Breast epithelium (tissue), 4 donors: ENCODE measurements around the gene PHACTR3. TPM values are rescaled to one million over a fixed set of nuclear protein-coding genes. Genes with fewer than 3 reads are reported as not detected.

Experiments
- DNase-seq, 2 donors: peaks; one replicate each; pipeline ENCODE4 v3.0.0-alpha.2; 2019; ENCODE audit warnings: low spot score in 2 of 2
- H3K27ac ChIP-seq, 2 donors: fragments of 200-600 bp; sonication (generic) in 1 of 2; one replicate each; pipeline ENCODE4 v1.5.1; 2016 to 2019; ENCODE audit warnings: mild to moderate bottlenecking in 1 of 2
- H3K27me3 ChIP-seq, 2 donors: fragments of 200-600 bp; sonication (generic) in 1 of 2; one replicate each; pipeline versions ENCODE4 v1.5.1 to v1.6.0; 2017 to 2019; ENCODE audit warnings: control low read depth in 1 of 2, mild to moderate bottlenecking in 1 of 2
- H3K36me3 ChIP-seq: fragments of 200-600 bp; one replicate; pipeline ENCODE4 v1.5.1; 2019
- H3K4me1 ChIP-seq, 2 donors: fragments of 200-600 bp; sonication (generic); one replicate each; pipeline ENCODE4 v1.5.1; 2016 to 2019; ENCODE audit warnings: control low read depth in 1 of 2
- H3K4me3 ChIP-seq, 3 donors: fragments of 200-600 bp; sonication (generic); 1 replicate in 2 of 3; 2 replicates in 1 of 3; pipeline ENCODE4 v1.5.1; 2016 to 2019; ENCODE audit warnings: mild to moderate bottlenecking in 3 of 3, moderate library complexity in 2 of 3
- H3K9me3 ChIP-seq, 2 donors: fragments of 200-600 bp; sonication (generic) in 1 of 2; one replicate each; pipeline ENCODE4 v1.5.1; 2016 to 2019; ENCODE audit warnings: control low read depth in 1 of 2
- CTCF ChIP-seq, 3 donors: fragments of 450-650 bp; IDR thresholded peaks; one replicate each; pipeline ENCODE4 v1.5.1; 2016 to 2017; ENCODE audit warnings: antibody characterized with exemption in 3 of 3, mild to moderate bottlenecking in 3 of 3, moderate library complexity in 3 of 3
- POLR2A ChIP-seq: fragments of 450-650 bp; IDR thresholded peaks from one replicate; pipeline ENCODE4 v1.6.1; 2016; ENCODE audit warnings: antibody characterized with exemption, mild to moderate bottlenecking, moderate library complexity
- POLR2AphosphoS5 ChIP-seq, 3 donors: sonication (generic); formaldehyde crosslinking; IDR thresholded peaks; one replicate each; pipeline ENCODE4 v1.6.1; 2017; ENCODE audit warnings: antibody characterized with exemption in 3 of 3
- intact Hi-C: fragments of 100-400 bp; cut with DNase I; formaldehyde crosslinking; loops from one replicate; pipeline ENCODE4 v1.15.1; 2023; ENCODE audit warnings: low total_unique reads
- total RNA-seq, 3 donors: library from RNA; depleted of rRNA; stranded (reverse); fragments of >200 nt; gene quantifications; one replicate each; pipeline ENCODE4 v1.1.0, GENCODE V29; 2016

Gene PHACTR3
- total RNA-seq, 3 donors from 2014 or later = 0.16 to 0.33 (median 0.29) TPM

GRCh38 chr20:59817406-59817805 lies 213.1 kb downstream of the PHACTR3 start:
- Histone ChIP-seq H3K27ac (no peak overlapping the region), H3K9me3 (no peaks in the 10 kb centered on the region), H3K4me3 (no peak overlapping the region), H3K36me3 (no peaks in the 10 kb centered on the region), H3K4me1 (no peaks in the 10 kb centered on the region), H3K27me3 (peaks cover 0 to 14% of the 10 kb centered on the region in 2 donors)
- DNase-seq = no peak
- no peak for TF ChIP-seq POLR2A
- no peak for TF ChIP-seq POLR2AphosphoS5 (IDR thresholded peaks at IDR 0.05)
- no peak for TF ChIP-seq CTCF (IDR thresholded peaks at IDR 0.05)
- intact Hi-C loops = loop anchor here (10.0 kb wide), 1 partner anchor 197 kb away; no protein-coding TSS in a partner anchor

- TF ChIP-seq CTCF (IDR thresholded peaks at IDR 0.05) (no peak), POLR2AphosphoS5 (IDR thresholded peaks at IDR 0.05) (no peak), POLR2A (no peak)
- no peaks in the 10 kb centered on the region for H3K4me1 ChIP-seq
- no peak for DNase-seq
- no peaks in the 10 kb centered on the region for H3K36me3 ChIP-seq
- H3K27ac ChIP-seq = no peak overlapping the region
- intact Hi-C loops = loop anchor here (10.0 kb wide), 1 partner anchor 197 kb away; no protein-coding TSS in a partner anchor
- H3K27me3 ChIP-seq = peaks cover 0 to 19% of the 10 kb centered on the region in 2 donors
- H3K9me3 ChIP-seq = no peaks in the 10 kb centered on the region
- no peak overlapping the region for H3K4me3 ChIP-seq
These were observed 213.7 kb downstream of the PHACTR3 start for GRCh38 chr20:59817846-59818615.

- H3K4me3 ChIP-seq = no peak overlapping the region
- H3K4me1 ChIP-seq = no peaks in the 10 kb centered on the region
- H3K27me3 ChIP-seq = peaks cover 0 to 18% of the 10 kb centered on the region in 2 donors
- H3K36me3 ChIP-seq = no peaks in the 10 kb centered on the region
- TF ChIP-seq POLR2AphosphoS5 (IDR thresholded peaks at IDR 0.05) (no peak), POLR2A (no peak), CTCF (IDR thresholded peaks at IDR 0.05) (no peak)
- H3K9me3 ChIP-seq = no peaks in the 10 kb centered on the region
- intact Hi-C loops = loop anchor here (10.0 kb wide), 1 partner anchor 196 kb away; no protein-coding TSS in a partner anchor
- peak in 1 of 2 donors; percentile 46 for DNase-seq
- no peak overlapping the region for H3K27ac ChIP-seq
These were observed 214.6 kb downstream of the PHACTR3 start for GRCh38 chr20:59818911-59819310.

GRCh38 chr20:59819496-59820203 lies 215.3 kb downstream of the PHACTR3 start:
- intact Hi-C loops = loop anchor here (10.0 kb wide), 1 partner anchor 195 kb away; no protein-coding TSS in a partner anchor
- peak in 1 of 2 donors; percentile 31 for DNase-seq
- Histone ChIP-seq H3K36me3 (no peaks in the 10 kb centered on the region), H3K4me1 (no peaks in the 10 kb centered on the region), H3K9me3 (no peaks in the 10 kb centered on the region), H3K27ac (no peak overlapping the region), H3K4me3 (no peak overlapping the region), H3K27me3 (peaks cover 0 to 13% of the 10 kb centered on the region in 2 donors)
- TF ChIP-seq POLR2AphosphoS5 (IDR thresholded peaks at IDR 0.05) (no peak), POLR2A (no peak), CTCF (IDR thresholded peaks at IDR 0.05) (no peak)
